Keratinocyte (primary cell): Measurements from ENCODE around the gene YDJC. TPM values are rescaled to one million over a fixed set of nuclear protein-coding genes. Genes with fewer than 3 reads are reported as not detected.
"Not testable (repeated sequence)": the region's sequence is repeated elsewhere in the genome, so short reads cannot be mapped to it uniquely, and the experiment has no call there.

Experiments
- DNase-seq: peaks from one replicate; pipeline ENCODE4 v3.0.0-alpha.2; 2011; ENCODE audit warnings: low read depth, missing footprints, low spot score
- FAIRE-seq: peaks from 2 replicates; lab custom pipeline; 2011; peaks lifted over from hg19 to GRCh38; lab: Jason Lieb, UNC
- H2AFZ ChIP-seq: 2 replicates; pipeline ENCODE4 v1.6.0; 2012; ENCODE audit warnings: low read length, control low read depth, inconsistent platforms; ENCODE audit not compliant: control insufficient read depth
- H3K27ac ChIP-seq: 2 replicates; pipeline ENCODE4 v1.5.1; 2011; ENCODE audit warnings: low read length; ENCODE audit not compliant: control insufficient read depth, insufficient read depth
- H3K27me3 ChIP-seq: 3 replicates; pipeline ENCODE4 v1.6.0; 2011; ENCODE audit warnings: low read length; ENCODE audit not compliant: control insufficient read depth, insufficient read depth; ENCODE audit errors: extremely low read depth
- H3K36me3 ChIP-seq, 2 experiments: 2 replicates in 1 of 2; 3 replicates in 1 of 2; pipeline ENCODE4 v1.5.1; 2011; ENCODE audit warnings: low read length in 2 of 2, mild to moderate bottlenecking in 1 of 2; ENCODE audit not compliant: control insufficient read depth in 2 of 2, insufficient read depth in 2 of 2; ENCODE audit errors: extremely low read depth in 1 of 2
- H3K4me1 ChIP-seq: 3 replicates; pipeline ENCODE4 v1.5.1; 2011; ENCODE audit warnings: low read length; ENCODE audit not compliant: control insufficient read depth, insufficient read depth; ENCODE audit errors: extremely low read depth
- H3K4me2 ChIP-seq: 3 replicates; pipeline ENCODE4 v1.6.0; 2011; ENCODE audit warnings: low read depth, low read length; ENCODE audit not compliant: control insufficient read depth, insufficient read depth; ENCODE audit errors: extremely low read depth
- H3K4me3 ChIP-seq, 3 experiments: fragments of 200-600 bp in 1 of 3; sonication (generic) in 1 of 3; 2 replicates in 2 of 3; 3 replicates in 1 of 3; pipeline ENCODE4 v1.5.1; 2011 to 2016; ENCODE audit warnings: low read length in 3 of 3, mild to moderate bottlenecking in 3 of 3, control low read depth in 2 of 3, inconsistent platforms in 1 of 3, low read depth in 1 of 3, mixed read lengths in 1 of 3, mixed run types in 1 of 3, moderate library complexity in 1 of 3; ENCODE audit not compliant: control insufficient read depth in 2 of 3, insufficient read depth in 2 of 3; ENCODE audit errors: extremely low read depth in 1 of 3
- H3K79me2 ChIP-seq: 2 replicates; pipeline ENCODE4 v1.6.0; 2012; ENCODE audit warnings: low read length; ENCODE audit not compliant: control insufficient read depth, insufficient read depth
- H3K9ac ChIP-seq: 3 replicates; pipeline ENCODE4 v1.6.0; 2011; ENCODE audit warnings: low read length; ENCODE audit not compliant: control insufficient read depth, insufficient read depth; ENCODE audit errors: extremely low read depth
- H3K9me1 ChIP-seq: 3 replicates; pipeline ENCODE4 v1.6.0; 2011; ENCODE audit warnings: low read length; ENCODE audit not compliant: control insufficient read depth, insufficient read depth; ENCODE audit errors: extremely low read depth
- H3K9me3 ChIP-seq: 2 replicates; pipeline ENCODE4 v1.5.1; 2012; ENCODE audit warnings: low read depth, low read length; ENCODE audit not compliant: control insufficient read depth
- H4K20me1 ChIP-seq: 3 replicates; pipeline ENCODE4 v1.6.0; 2011; ENCODE audit warnings: low read length; ENCODE audit not compliant: control insufficient read depth, insufficient read depth; ENCODE audit errors: extremely low read depth
- CTCF ChIP-seq, 3 experiments: IDR thresholded peaks in 1 of 3; conservative IDR thresholded peaks in 1 of 3; optimal IDR thresholded peaks in 1 of 3; 2 replicates in 2 of 3; 3 replicates in 1 of 3; pipeline versions ENCODE3 to v1.5.1; 2011; ENCODE audit warnings: low read length in 3 of 3, mild to moderate bottlenecking in 3 of 3, moderate library complexity in 2 of 3, control low read depth in 1 of 3, inconsistent platforms in 1 of 3; ENCODE audit not compliant: insufficient read depth in 2 of 3; ENCODE audit errors: extremely low read depth in 1 of 3
- EZH2 ChIP-seq: IDR thresholded peaks from one replicate; pipeline ENCODE4 v1.6.1; 2012; ENCODE audit warnings: inconsistent platforms, mild to moderate bottlenecking, low read length, moderate library complexity
- dilution Hi-C: fragments of 300-500 bp; cut with MboI; formaldehyde crosslinking; loops from one replicate; pipeline ENCODE4 v1.7.0; 2020; ENCODE audit warnings: low sequenced_read_pairs; ENCODE audit not compliant: extremely low pct_ligation_motif_present
- polyA plus RNA-seq, 5 experiments: library from polyadenylated mRNA; depleted of rRNA in 3 of 5; stranded (reverse) in 3 of 5; stranded (forward) in 1 of 5; unstranded in 1 of 5; fragments of >200 nt; gene quantifications; 1 replicate in 1 of 5; 2 replicates in 3 of 5; 3 replicates in 1 of 5; pipeline versions ENCODE4 v1.2.1 to v1.2.3, GENCODE V29; 2011 to 2012; ENCODE audit warnings: missing spikeins in 2 of 5, low read depth in 1 of 5, low replicate concordance in 1 of 5

YDJC gene
- polyA plus RNA-seq, 1 donor (not counting 4 experiments of a cell fraction or from before 2014, with no cell fraction given) = 18.2 TPM

GRCh38 chr22:21611210-21611977 lies 18.4 kb downstream of the YDJC start:
- H2AFZ ChIP-seq = no peak overlapping the region
- H4K20me1 ChIP-seq = peaks cover 23% of the 10 kb centered on the region
- dilution Hi-C loops = no loop called here
- H3K4me1 ChIP-seq = peaks cover 2% of the 10 kb centered on the region
- TF ChIP-seq EZH2 (no peak), CTCF (optimal IDR thresholded peaks at IDR 0.05 in 1 of 3, IDR thresholded peaks at IDR 0.05 in 1 of 3, conservative IDR thresholded peaks at IDR 0.05 in 1 of 3; ENCODE audit: extremely low read depth in 1 of 3, insufficient read depth in 2 of 3, low read length in 3 of 3) (no peak)
- H3K27me3 ChIP-seq = no peaks in the 10 kb centered on the region
- H3K9ac ChIP-seq = no peak overlapping the region
- H3K4me2 ChIP-seq = no peak overlapping the region
- peaks cover 87% of the 10 kb centered on the region for H3K79me2 ChIP-seq
- H3K36me3 ChIP-seq = peaks cover 20 to 41% of the 10 kb centered on the region in 2 experiments
- H3K27ac ChIP-seq = no peak overlapping the region
- no peak for DNase-seq
- no peaks in the 10 kb centered on the region for H3K9me3 ChIP-seq
- no peak overlapping the region for H3K4me3 ChIP-seq
- FAIRE-seq = no peak
- no peaks in the 10 kb centered on the region for H3K9me1 ChIP-seq

- DNase-seq, H3K27me3 ChIP-seq, H3K27ac ChIP-seq, H3K4me1 ChIP-seq, H3K4me2 ChIP-seq, H3K9ac ChIP-seq, H2AFZ ChIP-seq, H3K9me1 ChIP-seq, H3K9me3 ChIP-seq, dilution Hi-C loops, FAIRE-seq, H3K4me3 ChIP-seq: not testable (repeated sequence)
- Histone ChIP-seq H3K36me3 (peaks cover 20 to 36% of the 10 kb centered on the region in 2 experiments), H3K79me2 (peaks cover 89% of the 10 kb centered on the region), H4K20me1 (peaks cover 34% of the 10 kb centered on the region)
These were observed 20.2 kb downstream of the YDJC start for GRCh38 chr22:21609556-21610157.
